ENCODE data around the gene P2RX6.

P2RX6 gene

DNA sequence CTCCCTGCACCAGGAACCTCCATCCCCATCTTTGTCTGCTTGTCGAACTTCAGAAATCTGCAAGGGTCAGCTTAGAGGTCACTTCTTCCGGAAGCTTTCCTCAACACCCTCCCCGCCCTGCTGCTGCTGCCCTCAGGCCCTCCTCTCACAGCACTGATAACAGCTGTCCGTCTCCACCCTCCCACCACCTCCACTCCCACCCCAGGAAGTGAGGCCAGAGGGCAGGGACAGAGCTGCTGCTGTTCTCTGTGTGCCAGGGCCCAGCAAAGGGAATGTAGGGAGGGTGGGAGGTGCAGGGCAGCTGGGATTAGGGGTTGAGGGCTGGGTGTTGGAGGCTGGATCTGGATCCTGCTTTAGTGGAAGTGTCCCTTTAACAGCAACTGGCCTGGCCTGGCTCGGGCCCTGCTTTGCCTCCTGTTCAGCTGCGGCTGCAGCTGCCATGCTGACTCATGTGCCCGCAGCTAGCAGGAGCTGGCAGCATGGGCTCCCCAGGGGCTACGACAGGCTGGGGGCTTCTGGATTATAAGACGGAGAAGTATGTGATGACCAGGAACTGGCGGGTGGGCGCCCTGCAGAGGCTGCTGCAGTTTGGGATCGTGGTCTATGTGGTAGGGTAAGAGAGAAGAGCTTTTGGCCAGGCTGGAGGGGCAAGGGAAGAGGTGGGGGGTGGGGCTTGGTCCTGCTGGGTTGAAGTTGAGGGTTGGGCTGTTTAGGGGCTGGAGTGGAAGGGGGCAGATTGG lies at the start of gene P2RX6:
Gene P2RX6, plus strand, starts transcription at position 440 of the 740 bp plus-strand sequence. Its CDS starts 10 bp downstream, at position 450.
- Mint-ChIP-seq H3K4me3 (peak within 1 kb of the TSS; percentile 90), H3K27me3 (ENCODE audit: low read depth, poor library complexity) (peaks cover 14% of the 10 kb centered on the region), H3K36me3 (ENCODE audit: low read depth) (no peaks in the 10 kb centered on the region), H3K27ac (peak within 1 kb of the TSS; percentile 100), H3K4me1 (peaks cover 70% of the 10 kb centered on the region), H3K9me3 (no peaks in the 10 kb centered on the region)
- peak; percentile 62 for DNase-seq
- TF ChIP-seq, protein P1, sequence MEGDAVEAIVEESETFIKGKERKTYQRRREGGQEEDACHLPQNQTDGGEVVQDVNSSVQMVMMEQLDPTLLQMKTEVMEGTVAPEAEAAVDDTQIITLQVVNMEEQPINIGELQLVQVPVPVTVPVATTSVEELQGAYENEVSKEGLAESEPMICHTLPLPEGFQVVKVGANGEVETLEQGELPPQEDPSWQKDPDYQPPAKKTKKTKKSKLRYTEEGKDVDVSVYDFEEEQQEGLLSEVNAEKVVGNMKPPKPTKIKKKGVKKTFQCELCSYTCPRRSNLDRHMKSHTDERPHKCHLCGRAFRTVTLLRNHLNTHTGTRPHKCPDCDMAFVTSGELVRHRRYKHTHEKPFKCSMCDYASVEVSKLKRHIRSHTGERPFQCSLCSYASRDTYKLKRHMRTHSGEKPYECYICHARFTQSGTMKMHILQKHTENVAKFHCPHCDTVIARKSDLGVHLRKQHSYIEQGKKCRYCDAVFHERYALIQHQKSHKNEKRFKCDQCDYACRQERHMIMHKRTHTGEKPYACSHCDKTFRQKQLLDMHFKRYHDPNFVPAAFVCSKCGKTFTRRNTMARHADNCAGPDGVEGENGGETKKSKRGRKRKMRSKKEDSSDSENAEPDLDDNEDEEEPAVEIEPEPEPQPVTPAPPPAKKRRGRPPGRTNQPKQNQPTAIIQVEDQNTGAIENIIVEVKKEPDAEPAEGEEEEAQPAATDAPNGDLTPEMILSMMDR (IDR thresholded peaks at IDR 0.05): no peak

GRCh38 chr22:20965888-20966855 lies 48.8 kb upstream of the P2RX6 start:
- Mint-ChIP-seq H3K36me3 (ENCODE audit: low read depth) (no peaks in the 10 kb centered on the region), H3K27ac (no peak overlapping the region), H3K27me3 (ENCODE audit: low read depth, poor library complexity) (peaks cover 57% of the 10 kb centered on the region), H3K4me1 (peaks cover 22% of the 10 kb centered on the region), H3K9me3 (no peaks in the 10 kb centered on the region), H3K4me3 (no peak overlapping the region)
- TF ChIP-seq, protein P1 (IDR thresholded peaks at IDR 0.05): no peak
- no peak for DNase-seq

- Mint-ChIP-seq H3K4me1 (peaks cover 31% of the 10 kb centered on the region), H3K27ac (no peak within 1 kb of the TSS), H3K36me3 (ENCODE audit: low read depth) (no peaks in the 10 kb centered on the region), H3K27me3 (ENCODE audit: low read depth, poor library complexity) (peaks cover 51% of the 10 kb centered on the region), H3K9me3 (no peaks in the 10 kb centered on the region), H3K4me3 (no peak within 1 kb of the TSS)
- no peak for DNase-seq
- TF ChIP-seq, protein P1 (IDR thresholded peaks at IDR 0.05): no peak
These were observed 47.9 kb upstream of the P2RX6 start, which contains the start of gene AIFM3 for GRCh38 chr22:20966883-20967696. TSS of gene AIFM3 (plus strand) at chr22:20967255. CDS start at chr22:20967945, 690 bp downstream.

DNA sequence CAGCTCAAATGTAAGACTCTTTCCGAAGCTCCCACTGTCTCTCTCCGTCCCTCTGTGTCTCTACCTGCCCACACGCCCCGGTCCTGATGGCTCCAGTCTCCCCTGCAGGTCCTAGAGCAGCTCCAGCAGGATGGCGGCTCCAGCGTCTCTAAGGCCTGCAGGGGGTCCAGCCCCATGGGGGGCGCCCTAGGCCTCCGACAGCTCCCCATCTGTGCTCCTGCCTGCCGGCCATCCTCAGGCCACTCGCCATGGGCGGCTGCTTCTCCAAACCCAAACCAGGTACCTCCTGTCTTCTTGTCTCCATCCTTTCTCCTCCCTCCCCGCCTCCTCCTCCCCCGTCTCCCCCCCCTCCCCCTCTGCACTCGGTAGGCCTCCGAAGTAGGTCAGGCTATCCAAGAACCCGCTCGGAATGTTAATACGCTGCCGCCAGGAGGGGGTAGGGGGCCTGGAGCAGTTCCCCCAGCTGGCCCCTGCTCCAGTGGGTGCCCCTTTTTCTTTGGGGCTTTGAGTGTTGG lies 47.2 kb upstream of the P2RX6 start:
- H3K36me3 Mint-ChIP-seq (ENCODE audit: low read depth): no peaks in the 10 kb centered on the region
- H3K27ac Mint-ChIP-seq: no peak overlapping the region
- H3K27me3 Mint-ChIP-seq (ENCODE audit: low read depth, poor library complexity): peaks cover 49% of the 10 kb centered on the region
- H3K9me3 Mint-ChIP-seq: no peaks in the 10 kb centered on the region
- H3K4me1 Mint-ChIP-seq: peaks cover 38% of the 10 kb centered on the region
- peak; percentile 20 for DNase-seq
- TF ChIP-seq, protein P1 (IDR thresholded peaks at IDR 0.05): no peak
- no peak overlapping the region for H3K4me3 Mint-ChIP-seq

DNA sequence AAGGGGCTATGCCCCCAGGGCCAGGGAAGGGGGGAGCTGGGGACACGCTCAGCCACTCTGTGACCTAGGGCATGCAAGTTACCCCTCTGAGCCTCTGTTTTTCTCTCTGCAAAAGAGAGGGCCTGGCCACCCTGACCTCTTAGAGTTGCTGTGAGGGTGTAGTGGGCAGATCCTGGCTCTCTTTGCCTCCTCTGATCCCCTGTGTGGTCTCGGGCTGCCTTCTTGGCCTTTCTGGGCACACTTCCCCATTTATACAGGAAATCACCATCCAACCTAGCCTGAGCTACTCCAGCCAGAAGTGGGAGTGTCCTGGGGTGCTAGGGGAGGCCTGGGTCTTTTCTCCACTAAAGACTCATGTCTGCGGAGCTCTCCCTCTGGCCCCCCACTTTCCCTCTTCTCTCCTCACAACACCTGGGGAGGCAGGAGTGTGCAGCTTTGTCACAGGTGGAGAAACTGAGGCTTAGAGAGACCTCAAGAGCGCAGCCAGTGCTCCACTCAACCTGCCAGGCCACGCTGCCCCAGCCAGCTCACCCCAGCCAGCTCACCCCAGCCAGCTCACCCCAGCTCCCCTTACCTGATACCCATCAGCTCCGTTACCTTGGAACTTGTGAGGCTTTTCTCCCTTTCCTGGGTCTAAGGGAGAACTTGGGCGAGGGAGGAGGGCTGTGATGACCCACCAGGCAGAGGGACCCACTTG lies 46.5 kb upstream of the P2RX6 start:
- H3K9me3 Mint-ChIP-seq: no peaks in the 10 kb centered on the region
- no peak for DNase-seq
- H3K27me3 Mint-ChIP-seq (ENCODE audit: low read depth, poor library complexity): peaks cover 43% of the 10 kb centered on the region
- no peak overlapping the region for H3K27ac Mint-ChIP-seq
- no peak overlapping the region for H3K4me3 Mint-ChIP-seq
- TF ChIP-seq, protein P1 (IDR thresholded peaks at IDR 0.05): no peak
- no peaks in the 10 kb centered on the region for H3K36me3 Mint-ChIP-seq (ENCODE audit: low read depth)
- peaks cover 38% of the 10 kb centered on the region for H3K4me1 Mint-ChIP-seq

Measured in nephron progenitor cell (in vitro differentiated cells).